HEK293 (cell line): ENCODE measurements around the gene DPM2.

Experiments
- GFI1B ChIP-seq: fragments of 450-650 bp; formaldehyde crosslinking; IDR thresholded peaks from 2 replicates; pipeline ENCODE4 v1.5.1; 2016; ENCODE audit warnings: missing biosample characterization, missing genetic modification characterization
- GLI2 ChIP-seq: fragments of 450-650 bp; formaldehyde crosslinking; IDR thresholded peaks from 2 replicates; pipeline ENCODE4; 2017; ENCODE audit warnings: missing biosample characterization, missing genetic modification characterization, low read depth, borderline replicate concordance
- ZNF133 ChIP-seq: fragments of 450-650 bp; formaldehyde crosslinking; IDR thresholded peaks from 2 replicates; pipeline ENCODE4 v1.5.1; 2016; ENCODE audit warnings: missing biosample characterization, missing genetic modification characterization
- ZNF155 ChIP-seq: fragments of 450-650 bp; formaldehyde crosslinking; IDR thresholded peaks from 2 replicates; pipeline ENCODE4 v1.5.1; 2016; ENCODE audit warnings: missing biosample characterization, missing genetic modification characterization
- ZNF777 ChIP-seq: fragments of 450-650 bp; formaldehyde crosslinking; IDR thresholded peaks from 2 replicates; pipeline ENCODE4 v1.5.1; 2017; ENCODE audit warnings: missing biosample characterization, missing genetic modification characterization, borderline replicate concordance
- ZXDB ChIP-seq: fragments of 450-650 bp; formaldehyde crosslinking; IDR thresholded peaks from 2 replicates; pipeline ENCODE4 v1.5.1; 2016; ENCODE audit warnings: missing biosample characterization, missing genetic modification characterization
- TF ChIP-seq, protein P1 (sequence below): fragments of 450-650 bp; formaldehyde crosslinking; IDR thresholded peaks from 2 replicates; pipeline ENCODE4 v1.5.1; 2017; ENCODE audit warnings: missing biosample characterization, missing genetic modification characterization
- TF ChIP-seq, protein P2 (sequence below): fragments of 450-650 bp; formaldehyde crosslinking; IDR thresholded peaks from 2 replicates; pipeline ENCODE4 v1.5.1; 2016; ENCODE audit warnings: missing biosample characterization, missing genetic modification characterization
- TF ChIP-seq, protein P3 (sequence below): fragments of 450-650 bp; formaldehyde crosslinking; IDR thresholded peaks from 2 replicates; pipeline ENCODE4 v1.5.1; 2016; ENCODE audit warnings: missing biosample characterization, missing genetic modification characterization
- TF ChIP-seq, protein P4 (sequence below): fragments of 450-650 bp; formaldehyde crosslinking; IDR thresholded peaks from 2 replicates; pipeline ENCODE4 v1.5.1; 2016; ENCODE audit warnings: missing biosample characterization, missing genetic modification characterization
- TF ChIP-seq, protein P5 (sequence below): fragments of 450-650 bp; formaldehyde crosslinking; IDR thresholded peaks from 2 replicates; pipeline ENCODE4 v1.5.1; 2016; ENCODE audit warnings: missing biosample characterization, missing genetic modification characterization
- TF ChIP-seq, protein P6 (sequence below): fragments of 450-650 bp; formaldehyde crosslinking; IDR thresholded peaks from 2 replicates; pipeline ENCODE4 v1.5.1; 2016; ENCODE audit warnings: missing biosample characterization, missing genetic modification characterization, borderline replicate concordance
- TF ChIP-seq, protein P7 (sequence below): fragments of 450-650 bp; formaldehyde crosslinking; IDR thresholded peaks from 2 replicates; pipeline ENCODE4 v1.5.1; 2016; ENCODE audit warnings: missing biosample characterization, missing genetic modification characterization

DNA sequence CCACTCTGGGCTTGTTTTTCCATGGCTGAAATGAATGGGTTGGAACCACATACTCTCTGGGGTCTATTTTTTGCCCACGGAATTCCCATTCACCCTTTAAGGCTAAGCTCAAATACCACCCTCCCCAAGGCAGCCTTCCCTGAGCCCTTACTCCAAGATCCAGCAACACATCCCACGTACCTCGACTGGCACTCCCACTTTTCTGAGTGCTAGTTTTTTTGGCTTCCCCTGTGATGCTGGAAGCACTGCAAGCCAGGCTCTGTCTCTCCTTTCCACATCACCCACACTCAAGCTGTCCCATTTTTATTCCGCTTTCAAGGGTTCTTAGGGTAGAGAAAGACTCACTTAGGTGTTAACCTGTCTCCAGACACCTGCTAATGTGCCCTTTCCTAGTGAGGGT is 44.3 kb downstream of the DPM2 start:
- TF ChIP-seq, protein P1, sequence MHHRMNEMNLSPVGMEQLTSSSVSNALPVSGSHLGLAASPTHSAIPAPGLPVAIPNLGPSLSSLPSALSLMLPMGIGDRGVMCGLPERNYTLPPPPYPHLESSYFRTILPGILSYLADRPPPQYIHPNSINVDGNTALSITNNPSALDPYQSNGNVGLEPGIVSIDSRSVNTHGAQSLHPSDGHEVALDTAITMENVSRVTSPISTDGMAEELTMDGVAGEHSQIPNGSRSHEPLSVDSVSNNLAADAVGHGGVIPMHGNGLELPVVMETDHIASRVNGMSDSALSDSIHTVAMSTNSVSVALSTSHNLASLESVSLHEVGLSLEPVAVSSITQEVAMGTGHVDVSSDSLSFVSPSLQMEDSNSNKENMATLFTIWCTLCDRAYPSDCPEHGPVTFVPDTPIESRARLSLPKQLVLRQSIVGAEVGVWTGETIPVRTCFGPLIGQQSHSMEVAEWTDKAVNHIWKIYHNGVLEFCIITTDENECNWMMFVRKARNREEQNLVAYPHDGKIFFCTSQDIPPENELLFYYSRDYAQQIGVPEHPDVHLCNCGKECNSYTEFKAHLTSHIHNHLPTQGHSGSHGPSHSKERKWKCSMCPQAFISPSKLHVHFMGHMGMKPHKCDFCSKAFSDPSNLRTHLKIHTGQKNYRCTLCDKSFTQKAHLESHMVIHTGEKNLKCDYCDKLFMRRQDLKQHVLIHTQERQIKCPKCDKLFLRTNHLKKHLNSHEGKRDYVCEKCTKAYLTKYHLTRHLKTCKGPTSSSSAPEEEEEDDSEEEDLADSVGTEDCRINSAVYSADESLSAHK (tag by site-specific recombination) = no peak
- TF ChIP-seq, protein P2, sequence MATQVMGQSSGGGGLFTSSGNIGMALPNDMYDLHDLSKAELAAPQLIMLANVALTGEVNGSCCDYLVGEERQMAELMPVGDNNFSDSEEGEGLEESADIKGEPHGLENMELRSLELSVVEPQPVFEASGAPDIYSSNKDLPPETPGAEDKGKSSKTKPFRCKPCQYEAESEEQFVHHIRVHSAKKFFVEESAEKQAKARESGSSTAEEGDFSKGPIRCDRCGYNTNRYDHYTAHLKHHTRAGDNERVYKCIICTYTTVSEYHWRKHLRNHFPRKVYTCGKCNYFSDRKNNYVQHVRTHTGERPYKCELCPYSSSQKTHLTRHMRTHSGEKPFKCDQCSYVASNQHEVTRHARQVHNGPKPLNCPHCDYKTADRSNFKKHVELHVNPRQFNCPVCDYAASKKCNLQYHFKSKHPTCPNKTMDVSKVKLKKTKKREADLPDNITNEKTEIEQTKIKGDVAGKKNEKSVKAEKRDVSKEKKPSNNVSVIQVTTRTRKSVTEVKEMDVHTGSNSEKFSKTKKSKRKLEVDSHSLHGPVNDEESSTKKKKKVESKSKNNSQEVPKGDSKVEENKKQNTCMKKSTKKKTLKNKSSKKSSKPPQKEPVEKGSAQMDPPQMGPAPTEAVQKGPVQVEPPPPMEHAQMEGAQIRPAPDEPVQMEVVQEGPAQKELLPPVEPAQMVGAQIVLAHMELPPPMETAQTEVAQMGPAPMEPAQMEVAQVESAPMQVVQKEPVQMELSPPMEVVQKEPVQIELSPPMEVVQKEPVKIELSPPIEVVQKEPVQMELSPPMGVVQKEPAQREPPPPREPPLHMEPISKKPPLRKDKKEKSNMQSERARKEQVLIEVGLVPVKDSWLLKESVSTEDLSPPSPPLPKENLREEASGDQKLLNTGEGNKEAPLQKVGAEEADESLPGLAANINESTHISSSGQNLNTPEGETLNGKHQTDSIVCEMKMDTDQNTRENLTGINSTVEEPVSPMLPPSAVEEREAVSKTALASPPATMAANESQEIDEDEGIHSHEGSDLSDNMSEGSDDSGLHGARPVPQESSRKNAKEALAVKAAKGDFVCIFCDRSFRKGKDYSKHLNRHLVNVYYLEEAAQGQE (tag by site-specific recombination) = no peak
- TF ChIP-seq, protein P3, sequence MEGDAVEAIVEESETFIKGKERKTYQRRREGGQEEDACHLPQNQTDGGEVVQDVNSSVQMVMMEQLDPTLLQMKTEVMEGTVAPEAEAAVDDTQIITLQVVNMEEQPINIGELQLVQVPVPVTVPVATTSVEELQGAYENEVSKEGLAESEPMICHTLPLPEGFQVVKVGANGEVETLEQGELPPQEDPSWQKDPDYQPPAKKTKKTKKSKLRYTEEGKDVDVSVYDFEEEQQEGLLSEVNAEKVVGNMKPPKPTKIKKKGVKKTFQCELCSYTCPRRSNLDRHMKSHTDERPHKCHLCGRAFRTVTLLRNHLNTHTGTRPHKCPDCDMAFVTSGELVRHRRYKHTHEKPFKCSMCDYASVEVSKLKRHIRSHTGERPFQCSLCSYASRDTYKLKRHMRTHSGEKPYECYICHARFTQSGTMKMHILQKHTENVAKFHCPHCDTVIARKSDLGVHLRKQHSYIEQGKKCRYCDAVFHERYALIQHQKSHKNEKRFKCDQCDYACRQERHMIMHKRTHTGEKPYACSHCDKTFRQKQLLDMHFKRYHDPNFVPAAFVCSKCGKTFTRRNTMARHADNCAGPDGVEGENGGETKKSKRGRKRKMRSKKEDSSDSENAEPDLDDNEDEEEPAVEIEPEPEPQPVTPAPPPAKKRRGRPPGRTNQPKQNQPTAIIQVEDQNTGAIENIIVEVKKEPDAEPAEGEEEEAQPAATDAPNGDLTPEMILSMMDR (tag by site-specific recombination) = no peak
- TF ChIP-seq, protein P4, sequence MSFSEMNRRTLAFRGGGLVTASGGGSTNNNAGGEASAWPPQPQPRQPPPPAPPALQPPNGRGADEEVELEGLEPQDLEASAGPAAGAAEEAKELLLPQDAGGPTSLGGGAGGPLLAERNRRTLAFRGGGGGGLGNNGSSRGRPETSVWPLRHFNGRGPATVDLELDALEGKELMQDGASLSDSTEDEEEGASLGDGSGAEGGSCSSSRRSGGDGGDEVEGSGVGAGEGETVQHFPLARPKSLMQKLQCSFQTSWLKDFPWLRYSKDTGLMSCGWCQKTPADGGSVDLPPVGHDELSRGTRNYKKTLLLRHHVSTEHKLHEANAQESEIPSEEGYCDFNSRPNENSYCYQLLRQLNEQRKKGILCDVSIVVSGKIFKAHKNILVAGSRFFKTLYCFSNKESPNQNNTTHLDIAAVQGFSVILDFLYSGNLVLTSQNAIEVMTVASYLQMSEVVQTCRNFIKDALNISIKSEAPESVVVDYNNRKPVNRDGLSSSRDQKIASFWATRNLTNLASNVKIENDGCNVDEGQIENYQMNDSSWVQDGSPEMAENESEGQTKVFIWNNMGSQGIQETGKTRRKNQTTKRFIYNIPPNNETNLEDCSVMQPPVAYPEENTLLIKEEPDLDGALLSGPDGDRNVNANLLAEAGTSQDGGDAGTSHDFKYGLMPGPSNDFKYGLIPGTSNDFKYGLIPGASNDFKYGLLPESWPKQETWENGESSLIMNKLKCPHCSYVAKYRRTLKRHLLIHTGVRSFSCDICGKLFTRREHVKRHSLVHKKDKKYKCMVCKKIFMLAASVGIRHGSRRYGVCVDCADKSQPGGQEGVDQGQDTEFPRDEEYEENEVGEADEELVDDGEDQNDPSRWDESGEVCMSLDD (tag by site-specific recombination) = no peak
- TF ChIP-seq, protein P5, sequence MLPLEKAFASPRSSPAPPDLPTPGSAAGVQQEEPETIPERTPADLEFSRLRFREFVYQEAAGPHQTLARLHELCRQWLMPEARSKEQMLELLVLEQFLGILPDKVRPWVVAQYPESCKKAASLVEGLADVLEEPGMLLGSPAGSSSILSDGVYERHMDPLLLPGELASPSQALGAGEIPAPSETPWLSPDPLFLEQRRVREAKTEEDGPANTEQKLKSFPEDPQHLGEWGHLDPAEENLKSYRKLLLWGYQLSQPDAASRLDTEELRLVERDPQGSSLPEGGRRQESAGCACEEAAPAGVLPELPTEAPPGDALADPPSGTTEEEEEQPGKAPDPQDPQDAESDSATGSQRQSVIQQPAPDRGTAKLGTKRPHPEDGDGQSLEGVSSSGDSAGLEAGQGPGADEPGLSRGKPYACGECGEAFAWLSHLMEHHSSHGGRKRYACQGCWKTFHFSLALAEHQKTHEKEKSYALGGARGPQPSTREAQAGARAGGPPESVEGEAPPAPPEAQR (tag by site-specific recombination) = no peak
- TF ChIP-seq, protein P6, sequence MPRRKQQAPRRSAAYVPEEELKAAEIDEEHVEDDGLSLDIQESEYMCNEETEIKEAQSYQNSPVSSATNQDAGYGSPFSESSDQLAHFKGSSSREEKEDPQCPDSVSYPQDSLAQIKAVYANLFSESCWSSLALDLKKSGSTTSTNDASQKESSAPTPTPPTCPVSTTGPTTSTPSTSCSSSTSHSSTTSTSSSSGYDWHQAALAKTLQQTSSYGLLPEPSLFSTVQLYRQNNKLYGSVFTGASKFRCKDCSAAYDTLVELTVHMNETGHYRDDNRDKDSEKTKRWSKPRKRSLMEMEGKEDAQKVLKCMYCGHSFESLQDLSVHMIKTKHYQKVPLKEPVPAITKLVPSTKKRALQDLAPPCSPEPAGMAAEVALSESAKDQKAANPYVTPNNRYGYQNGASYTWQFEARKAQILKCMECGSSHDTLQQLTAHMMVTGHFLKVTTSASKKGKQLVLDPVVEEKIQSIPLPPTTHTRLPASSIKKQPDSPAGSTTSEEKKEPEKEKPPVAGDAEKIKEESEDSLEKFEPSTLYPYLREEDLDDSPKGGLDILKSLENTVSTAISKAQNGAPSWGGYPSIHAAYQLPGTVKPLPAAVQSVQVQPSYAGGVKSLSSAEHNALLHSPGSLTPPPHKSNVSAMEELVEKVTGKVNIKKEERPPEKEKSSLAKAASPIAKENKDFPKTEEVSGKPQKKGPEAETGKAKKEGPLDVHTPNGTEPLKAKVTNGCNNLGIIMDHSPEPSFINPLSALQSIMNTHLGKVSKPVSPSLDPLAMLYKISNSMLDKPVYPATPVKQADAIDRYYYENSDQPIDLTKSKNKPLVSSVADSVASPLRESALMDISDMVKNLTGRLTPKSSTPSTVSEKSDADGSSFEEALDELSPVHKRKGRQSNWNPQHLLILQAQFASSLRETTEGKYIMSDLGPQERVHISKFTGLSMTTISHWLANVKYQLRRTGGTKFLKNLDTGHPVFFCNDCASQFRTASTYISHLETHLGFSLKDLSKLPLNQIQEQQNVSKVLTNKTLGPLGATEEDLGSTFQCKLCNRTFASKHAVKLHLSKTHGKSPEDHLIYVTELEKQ (tag by site-specific recombination) = no peak
- TF ChIP-seq GFI1B (tag by site-specific recombination) = no peak
- no peak for TF ChIP-seq GLI2 (tag by site-specific recombination)
- TF ChIP-seq ZNF777 (tag by site-specific recombination) = no peak
- TF ChIP-seq ZXDB (tag by site-specific recombination) = no peak
- TF ChIP-seq ZNF155 (tag by site-specific recombination) = no peak
- TF ChIP-seq ZNF133 (tag by site-specific recombination) = no peak
- TF ChIP-seq, protein P7, sequence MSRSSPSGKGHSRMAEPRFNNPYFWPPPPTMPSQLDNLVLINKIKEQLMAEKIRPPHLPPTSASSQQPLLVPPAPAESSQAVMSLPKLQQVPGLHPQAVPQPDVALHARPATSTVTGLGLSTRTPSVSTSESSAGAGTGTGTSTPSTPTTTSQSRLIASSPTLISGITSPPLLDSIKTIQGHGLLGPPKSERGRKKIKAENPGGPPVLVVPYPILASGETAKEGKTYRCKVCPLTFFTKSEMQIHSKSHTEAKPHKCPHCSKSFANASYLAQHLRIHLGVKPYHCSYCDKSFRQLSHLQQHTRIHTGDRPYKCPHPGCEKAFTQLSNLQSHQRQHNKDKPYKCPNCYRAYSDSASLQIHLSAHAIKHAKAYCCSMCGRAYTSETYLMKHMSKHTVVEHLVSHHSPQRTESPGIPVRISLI (tag by site-specific recombination) = no peak
